ENCODE data around the gene PLEKHO1.
"Not testable (repeated sequence)": the region's sequence is repeated elsewhere in the genome, so short reads cannot be mapped to it uniquely, and the experiment has no call there.

PLEKHO1 gene

GRCh38 chr1:150176593-150176992, 26.9 kb downstream of the PLEKHO1 start:
- no peak for DNase-seq

DNA sequence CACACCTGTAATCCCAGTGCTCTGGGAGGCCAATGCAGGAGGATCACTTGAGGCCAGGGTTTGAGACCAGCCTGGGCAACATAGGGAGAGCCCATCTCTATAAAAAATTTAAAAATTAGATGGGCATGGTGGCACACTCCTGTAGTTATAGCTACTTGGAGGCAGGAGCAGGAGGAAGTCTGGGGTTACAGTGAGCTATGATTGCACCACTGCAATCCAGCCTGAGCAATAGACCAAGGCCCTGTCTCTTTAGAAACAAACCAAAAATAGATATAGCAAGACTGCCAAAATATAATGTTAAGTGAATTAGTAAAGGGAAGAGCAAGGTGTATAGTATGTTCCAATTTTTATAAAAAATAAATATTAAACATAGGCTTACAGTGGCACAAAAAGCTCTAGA, 28.8 kb downstream of the PLEKHO1 start:
- no peak for DNase-seq

GRCh38 chr1:150179867-150180266, 30.2 kb downstream of the PLEKHO1 start:
- DNase-seq, result no peak

DNA sequence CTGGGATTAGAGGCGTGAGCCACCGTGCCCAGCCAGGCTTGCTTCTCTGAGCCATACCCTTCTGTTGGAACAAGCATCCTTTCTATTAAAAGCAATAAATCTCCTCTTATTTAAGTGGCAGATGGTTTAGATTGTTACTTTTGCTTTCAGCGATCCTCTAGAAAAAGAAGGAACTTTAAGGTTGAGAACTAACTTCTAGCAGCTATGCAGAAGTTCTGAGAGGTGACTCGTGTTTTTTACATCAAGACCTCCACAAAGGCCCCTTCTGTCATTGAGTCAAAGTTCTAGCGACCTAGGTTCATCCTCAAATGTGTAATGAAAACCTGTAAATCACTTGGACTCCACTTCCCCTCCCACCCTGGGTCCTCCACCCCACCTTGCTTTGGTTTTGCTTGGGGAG, 30.8 kb downstream of the PLEKHO1 start:
- DNase-seq, result no peak

DNA sequence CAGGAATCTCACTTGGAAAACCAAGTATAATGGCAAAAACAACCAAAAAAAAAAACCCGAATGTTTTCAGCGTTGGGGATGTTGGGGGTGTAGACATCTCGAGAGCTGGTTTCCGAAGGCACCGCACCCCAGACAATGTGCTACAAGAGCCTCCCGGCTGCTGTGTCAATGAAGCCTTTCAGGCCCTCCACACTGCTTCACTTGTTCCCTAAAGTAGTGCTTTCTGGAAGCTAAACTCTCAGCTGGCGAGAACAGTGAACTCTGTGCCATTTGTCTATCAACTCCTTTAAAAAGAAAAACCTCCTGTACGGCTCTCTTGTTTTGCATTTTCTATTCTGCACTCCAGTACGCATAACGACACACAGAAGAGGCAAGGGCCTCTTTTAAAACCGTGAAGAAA, 32.5 kb downstream of the PLEKHO1 start:
- no peak for DNase-seq

DNA sequence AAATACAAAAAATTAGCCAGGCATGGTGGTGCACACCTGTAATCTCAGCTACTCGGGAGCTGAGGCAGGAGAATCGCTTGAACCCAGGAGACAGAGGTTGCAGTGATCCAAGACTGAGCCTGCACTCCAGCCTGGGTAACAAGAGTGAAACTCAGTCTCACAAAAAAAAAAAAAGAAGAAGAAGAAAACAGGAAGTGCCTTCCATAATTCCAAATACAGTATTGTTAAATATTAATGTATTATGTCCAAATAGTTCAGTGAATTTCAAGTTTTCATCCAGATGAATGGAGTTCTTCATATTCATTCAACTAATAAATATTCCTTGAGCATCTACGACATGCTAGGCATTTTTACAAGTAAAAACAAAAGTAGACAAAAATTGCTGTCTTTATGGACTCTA, 33.3 kb downstream of the PLEKHO1 start:
- DNase-seq, result no peak

DNA sequence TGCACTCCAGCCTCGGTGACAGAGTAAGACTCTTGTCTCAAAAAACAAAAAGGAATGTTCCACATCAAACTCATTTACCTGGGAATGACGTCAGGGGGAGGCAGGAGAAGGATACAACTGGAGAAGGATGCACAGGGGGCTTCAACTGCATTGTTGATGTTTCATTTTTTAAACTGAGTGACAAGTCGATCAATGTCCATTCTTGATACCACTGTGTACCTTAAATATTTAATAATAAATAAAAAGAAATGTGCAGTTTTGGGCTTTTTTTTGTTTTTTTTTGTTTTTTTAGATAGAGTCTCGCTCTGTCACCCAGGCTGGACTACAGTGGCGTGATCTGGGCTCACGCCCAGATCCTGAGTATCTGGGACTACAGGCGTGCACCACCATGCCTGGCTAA, 35.8 kb downstream of the PLEKHO1 start:
- no peak for DNase-seq

- not testable (repeated sequence) for DNase-seq
Observed at GRCh38 chr1:150186438-150186788, 36.7 kb downstream of the PLEKHO1 start.

DNA sequence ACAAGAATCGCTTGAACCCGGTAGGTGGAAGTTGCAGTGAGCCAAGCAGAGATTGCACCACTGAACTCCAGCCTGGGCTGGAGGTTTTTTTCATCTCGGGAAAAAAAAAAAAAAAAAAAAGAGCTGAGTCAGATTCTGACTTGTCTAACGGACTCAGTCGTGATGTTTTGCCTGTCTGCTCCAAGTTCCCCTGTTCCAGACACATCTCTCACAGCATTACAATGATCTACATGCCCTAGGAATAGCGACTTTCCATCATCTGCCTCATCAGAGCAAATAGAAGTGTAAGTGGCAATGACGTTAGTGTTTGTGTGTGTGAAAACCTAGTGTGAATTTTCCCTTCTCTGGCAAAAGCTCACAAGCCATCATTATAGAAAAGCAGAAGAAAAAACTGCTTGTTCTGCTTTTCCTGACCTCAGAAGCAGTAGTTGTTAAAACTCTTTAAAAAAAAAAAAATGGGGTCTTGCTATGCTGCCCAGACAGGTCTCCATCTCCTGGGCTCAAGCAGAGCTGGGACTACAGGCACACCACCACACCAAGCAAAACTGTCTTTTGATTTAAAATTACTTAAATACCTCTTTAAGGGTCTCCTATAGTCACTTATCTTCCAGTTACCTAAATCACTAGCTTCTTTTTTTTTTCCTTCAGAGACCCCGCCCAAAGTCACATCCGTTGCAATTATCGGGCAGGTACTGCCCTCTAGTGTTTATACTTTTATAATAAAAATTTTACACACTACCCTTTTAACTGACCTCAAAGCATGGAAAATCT, 37.3 kb downstream of the PLEKHO1 start:
- DNase-seq, result peak; percentile 46

DNA sequence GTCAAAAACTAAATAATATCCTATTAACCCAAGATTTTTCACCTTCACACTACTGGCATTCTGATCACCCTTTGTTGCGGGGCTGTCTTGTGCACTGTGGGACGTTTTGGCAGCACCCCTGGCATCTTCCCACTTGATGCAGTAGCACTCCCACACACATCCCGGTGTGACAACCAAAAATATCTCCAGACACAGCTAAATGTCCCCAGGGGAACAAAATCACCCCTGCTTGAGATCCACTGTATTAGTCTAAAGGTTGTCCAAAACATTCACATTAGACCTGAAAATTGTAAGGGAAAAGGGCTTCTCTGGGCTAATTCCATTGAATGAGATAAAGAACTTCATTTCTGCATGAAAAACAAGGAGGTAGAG, 37.8 kb downstream of the PLEKHO1 start:
- no peak for DNase-seq

DNA sequence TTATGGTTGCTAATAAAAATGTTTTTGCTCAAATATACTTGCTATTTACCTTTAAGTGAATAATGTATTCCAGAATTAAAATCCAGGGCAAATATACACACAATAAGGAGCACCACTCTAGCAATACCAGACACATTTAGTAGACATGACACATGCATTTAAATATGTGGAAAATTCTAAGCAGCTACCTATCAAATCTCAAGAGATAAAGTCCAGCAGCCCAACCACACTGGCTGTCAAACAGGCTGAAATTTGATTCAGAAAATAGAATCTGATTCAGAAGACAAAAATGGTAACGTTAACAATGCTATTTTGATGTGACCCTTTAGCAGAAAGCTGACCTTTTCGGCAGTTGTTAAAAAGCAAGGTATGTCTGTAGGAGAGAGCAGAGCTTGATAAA, 42.3 kb downstream of the PLEKHO1 start:
- DNase-seq, result no peak

DNA sequence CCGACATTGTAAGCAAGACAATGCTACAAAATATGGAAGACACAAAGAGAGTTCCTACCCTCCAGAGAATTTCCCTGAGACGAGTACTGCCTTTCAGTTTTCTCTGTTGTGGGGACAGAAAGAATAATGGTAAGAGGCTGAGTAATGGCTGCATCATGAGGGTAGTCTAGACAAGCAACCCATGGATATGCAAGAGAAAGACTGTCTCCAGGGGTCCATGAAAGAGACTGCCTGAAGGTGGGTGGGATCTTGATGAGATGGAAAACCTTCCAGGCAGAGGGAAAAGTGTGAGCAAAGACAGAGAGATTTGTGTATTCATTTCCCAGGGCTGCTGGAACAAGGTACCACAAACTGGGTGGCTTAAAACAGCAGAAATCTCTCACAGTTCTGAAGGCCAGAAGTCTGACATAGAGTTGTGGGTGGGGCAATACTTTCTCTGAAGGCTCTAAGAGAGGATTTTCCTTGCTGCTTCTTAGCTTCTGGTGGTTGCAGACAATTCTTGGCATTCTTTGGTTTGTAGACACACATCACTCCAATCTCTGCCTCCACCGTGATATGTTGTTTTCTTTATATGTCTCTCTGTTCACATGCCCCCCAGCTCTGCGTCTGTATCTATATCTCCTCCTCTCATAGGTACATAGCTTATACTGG, 44.8 kb downstream of the PLEKHO1 start:
- DNase-seq, result no peak

- no peak for DNase-seq
Observed at GRCh38 chr1:150196417-150196816, 46.7 kb downstream of the PLEKHO1 start.

GRCh38 chr1:150207281-150207971, 57.7 kb downstream of the PLEKHO1 start:
- DNase-seq, result no peak

DNA sequence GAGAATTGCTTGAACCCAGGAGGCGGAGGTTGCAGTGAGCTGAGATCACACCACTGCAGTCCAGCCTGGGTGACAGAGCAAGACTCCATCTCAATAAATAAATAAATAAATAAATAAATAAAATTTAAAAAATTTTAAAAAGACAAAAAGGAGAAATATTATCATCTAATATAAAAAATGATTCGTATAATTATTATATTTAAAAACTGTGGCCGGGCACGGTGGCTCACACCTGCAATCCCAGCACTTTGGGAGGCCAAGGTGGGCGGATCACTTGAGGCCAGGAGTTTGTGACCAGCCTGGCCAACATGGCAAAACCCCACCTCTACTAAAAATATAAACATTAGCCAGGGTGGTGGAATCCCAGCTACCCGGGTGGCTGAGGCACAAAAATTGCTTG, 58.7 kb downstream of the PLEKHO1 start:
- DNase-seq, result not testable (repeated sequence)
